Neutrophil (primary cell): ENCODE results near the gene COQ9.
"Not testable (repeated sequence)": the region's sequence is repeated elsewhere in the genome, so short reads cannot be mapped to it uniquely, and the experiment has no call there.

Experiments
- H3K27ac ChIP-seq: fragments of 200-600 bp; sonication (generic); 2 replicates; pipeline ENCODE4 v1.5.1; 2016; ENCODE audit warnings: mild to moderate bottlenecking, moderate library complexity
- H3K27me3 ChIP-seq: fragments of 200-600 bp; sonication (generic); 2 replicates; pipeline ENCODE4 v1.6.0; 2016; ENCODE audit warnings: mild to moderate bottlenecking
- H3K36me3 ChIP-seq: fragments of 200-600 bp; sonication (generic); 2 replicates; pipeline ENCODE4 v1.5.1; 2017
- H3K4me1 ChIP-seq, 2 experiments: fragments of 200-600 bp in 1 of 2; sonication (generic) in 1 of 2; 1 replicate in 1 of 2; 2 replicates in 1 of 2; pipeline versions ENCODE4 v1.5.1 to v1.6.1; 2013 to 2016; ENCODE audit warnings: low read depth in 1 of 2, low read length in 1 of 2, mild to moderate bottlenecking in 1 of 2, moderate library complexity in 1 of 2; ENCODE audit not compliant: control insufficient read depth in 1 of 2, insufficient read depth in 1 of 2
- H3K4me3 ChIP-seq, 2 experiments: fragments of 200-600 bp in 1 of 2; sonication (generic) in 1 of 2; 1 replicate in 1 of 2; 2 replicates in 1 of 2; pipeline ENCODE4 v1.5.1; 2013 to 2016; ENCODE audit warnings: low read depth in 1 of 2, low read length in 1 of 2, mild to moderate bottlenecking in 1 of 2, moderate library complexity in 1 of 2
- H3K9me3 ChIP-seq: fragments of 200-600 bp; sonication (generic); 2 replicates; pipeline ENCODE4 v1.5.1; 2016
- TF ChIP-seq, protein P1 (sequence below): fragments of 200-600 bp; sonication (generic); IDR thresholded peaks from 2 replicates; pipeline ENCODE4 v1.5.1; 2016; ENCODE audit warnings: antibody characterized with exemption

COQ9 gene, protein sequence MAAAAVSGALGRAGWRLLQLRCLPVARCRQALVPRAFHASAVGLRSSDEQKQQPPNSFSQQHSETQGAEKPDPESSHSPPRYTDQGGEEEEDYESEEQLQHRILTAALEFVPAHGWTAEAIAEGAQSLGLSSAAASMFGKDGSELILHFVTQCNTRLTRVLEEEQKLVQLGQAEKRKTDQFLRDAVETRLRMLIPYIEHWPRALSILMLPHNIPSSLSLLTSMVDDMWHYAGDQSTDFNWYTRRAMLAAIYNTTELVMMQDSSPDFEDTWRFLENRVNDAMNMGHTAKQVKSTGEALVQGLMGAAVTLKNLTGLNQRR

DNA sequence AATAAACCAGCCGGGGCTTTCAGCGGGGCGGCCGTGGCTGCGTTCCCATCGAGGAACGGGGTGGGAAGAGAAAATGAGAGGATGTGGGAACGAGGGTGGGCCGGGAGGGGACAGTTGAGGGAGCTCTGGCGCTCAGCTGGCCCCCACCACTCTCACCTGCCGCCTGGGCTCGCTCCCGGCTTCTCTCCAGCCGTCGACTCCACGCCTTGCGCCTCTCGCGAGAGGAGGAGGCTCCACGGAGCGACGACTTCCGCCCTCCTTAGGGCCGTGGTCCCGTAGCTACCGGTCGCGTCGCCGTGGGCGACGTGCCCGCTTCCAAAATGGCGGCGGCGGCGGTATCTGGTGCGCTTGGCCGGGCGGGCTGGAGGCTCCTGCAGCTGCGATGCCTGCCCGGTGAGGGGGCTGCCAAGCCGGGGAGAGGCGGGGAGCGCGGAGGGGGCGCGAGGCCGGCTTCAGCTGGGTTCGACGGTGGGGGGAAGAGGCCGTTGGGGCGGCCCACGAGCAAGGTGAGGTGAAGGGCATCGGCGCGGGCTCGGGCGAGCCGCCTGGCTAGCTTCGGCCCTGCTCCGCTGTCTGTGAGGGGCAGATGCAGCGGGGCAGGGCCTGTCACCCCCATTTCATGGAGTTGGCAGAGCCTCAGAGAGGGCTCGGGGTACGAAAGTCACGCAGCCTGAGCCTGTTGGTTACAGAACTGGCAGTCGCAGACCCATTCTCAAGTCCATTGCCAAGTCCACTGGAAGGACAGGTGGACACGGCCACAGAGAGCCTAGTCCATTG, at the start of gene COQ9, which contains the start of gene CIAPIN1:
Gene COQ9 (plus strand): TSS at position 294 of the 777 bp plus-strand sequence. CDS start 27 bp downstream, at position 321.
Gene CIAPIN1 (minus strand): TSS at position 200 of the 777 bp plus-strand sequence. CDS start 6,457 bp downstream, outside the sequence.
- TF ChIP-seq, protein P1, sequence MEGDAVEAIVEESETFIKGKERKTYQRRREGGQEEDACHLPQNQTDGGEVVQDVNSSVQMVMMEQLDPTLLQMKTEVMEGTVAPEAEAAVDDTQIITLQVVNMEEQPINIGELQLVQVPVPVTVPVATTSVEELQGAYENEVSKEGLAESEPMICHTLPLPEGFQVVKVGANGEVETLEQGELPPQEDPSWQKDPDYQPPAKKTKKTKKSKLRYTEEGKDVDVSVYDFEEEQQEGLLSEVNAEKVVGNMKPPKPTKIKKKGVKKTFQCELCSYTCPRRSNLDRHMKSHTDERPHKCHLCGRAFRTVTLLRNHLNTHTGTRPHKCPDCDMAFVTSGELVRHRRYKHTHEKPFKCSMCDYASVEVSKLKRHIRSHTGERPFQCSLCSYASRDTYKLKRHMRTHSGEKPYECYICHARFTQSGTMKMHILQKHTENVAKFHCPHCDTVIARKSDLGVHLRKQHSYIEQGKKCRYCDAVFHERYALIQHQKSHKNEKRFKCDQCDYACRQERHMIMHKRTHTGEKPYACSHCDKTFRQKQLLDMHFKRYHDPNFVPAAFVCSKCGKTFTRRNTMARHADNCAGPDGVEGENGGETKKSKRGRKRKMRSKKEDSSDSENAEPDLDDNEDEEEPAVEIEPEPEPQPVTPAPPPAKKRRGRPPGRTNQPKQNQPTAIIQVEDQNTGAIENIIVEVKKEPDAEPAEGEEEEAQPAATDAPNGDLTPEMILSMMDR: peak; percentile 19
- Histone ChIP-seq H3K27me3 (no peaks in the 10 kb centered on the region), H3K27ac (peak within 1 kb of the TSS; percentile 71), H3K9me3 (no peaks in the 10 kb centered on the region), H3K4me1 (peaks cover 17 to 22% of the 10 kb centered on the region in 2 experiments), H3K36me3 (peaks cover 9% of the 10 kb centered on the region), H3K4me3 (peak within 1 kb of the TSS; percentile 81 to 97)

DNA sequence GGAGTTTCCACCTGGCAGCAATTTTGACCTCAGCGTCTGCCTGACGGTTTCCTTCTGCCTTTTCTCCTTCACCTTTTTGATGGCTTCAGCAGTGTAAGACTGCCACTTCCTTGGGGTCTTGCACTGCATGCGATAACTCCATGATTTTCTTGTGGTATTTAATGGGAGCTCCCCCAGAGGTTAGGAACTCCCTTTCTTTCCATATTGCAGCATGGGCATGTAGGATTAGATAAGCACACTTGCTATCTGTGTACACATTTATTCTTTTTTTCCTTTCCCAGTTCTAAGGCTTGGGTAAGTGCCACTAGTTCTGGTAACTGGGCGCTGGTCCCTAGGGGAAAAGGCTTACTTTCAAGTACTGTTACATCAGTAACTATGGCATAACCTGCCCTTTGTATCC, 49.8 kb upstream of the COQ9 start:
- not testable (repeated sequence) for H3K4me3 ChIP-seq, H3K9me3 ChIP-seq, H3K4me1 ChIP-seq, H3K27ac ChIP-seq, H3K27me3 ChIP-seq, H3K36me3 ChIP-seq

DNA sequence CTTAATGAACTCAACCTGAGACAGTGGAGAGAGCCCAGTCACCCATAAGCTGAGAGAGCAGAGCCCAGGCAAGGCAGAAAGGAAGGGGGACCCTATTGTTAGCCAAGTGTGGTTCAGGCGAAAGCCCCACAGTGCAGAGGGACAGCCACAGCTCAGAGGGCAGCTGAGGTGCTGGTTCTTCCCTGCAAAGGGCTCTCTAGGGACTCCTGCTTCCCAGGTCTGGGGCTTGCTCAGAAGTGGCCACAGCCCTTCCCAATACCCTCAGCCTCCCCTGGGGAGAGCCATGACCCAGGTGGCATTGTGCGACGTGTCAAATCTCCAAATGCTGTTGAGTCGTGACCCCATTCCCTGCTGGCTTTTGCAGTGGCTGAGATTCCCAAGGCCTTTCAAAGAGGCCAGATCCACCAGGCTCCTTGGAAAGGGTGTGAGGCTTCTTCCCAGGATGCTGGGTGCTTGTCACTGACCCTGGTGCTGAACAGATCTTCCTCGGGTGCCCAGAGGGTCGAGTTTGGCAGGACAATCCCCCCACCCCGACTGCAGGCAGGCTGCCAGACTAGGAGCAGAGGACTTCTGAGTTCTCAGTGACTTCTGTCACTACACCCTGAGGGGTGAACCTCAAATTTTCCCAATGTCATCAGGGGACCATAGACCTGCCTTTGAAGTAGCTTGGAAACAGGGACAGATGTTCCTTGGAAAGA, 45.2 kb upstream of the COQ9 start:
- Histone ChIP-seq H3K27ac (no peak overlapping the region), H3K4me1 (peaks cover 0 to 6% of the 10 kb centered on the region in 2 experiments), H3K9me3 (no peaks in the 10 kb centered on the region), H3K36me3 (no peaks in the 10 kb centered on the region), H3K27me3 (peaks cover 4% of the 10 kb centered on the region), H3K4me3 (no peak overlapping the region)
- TF ChIP-seq, protein P1: no peak

DNA sequence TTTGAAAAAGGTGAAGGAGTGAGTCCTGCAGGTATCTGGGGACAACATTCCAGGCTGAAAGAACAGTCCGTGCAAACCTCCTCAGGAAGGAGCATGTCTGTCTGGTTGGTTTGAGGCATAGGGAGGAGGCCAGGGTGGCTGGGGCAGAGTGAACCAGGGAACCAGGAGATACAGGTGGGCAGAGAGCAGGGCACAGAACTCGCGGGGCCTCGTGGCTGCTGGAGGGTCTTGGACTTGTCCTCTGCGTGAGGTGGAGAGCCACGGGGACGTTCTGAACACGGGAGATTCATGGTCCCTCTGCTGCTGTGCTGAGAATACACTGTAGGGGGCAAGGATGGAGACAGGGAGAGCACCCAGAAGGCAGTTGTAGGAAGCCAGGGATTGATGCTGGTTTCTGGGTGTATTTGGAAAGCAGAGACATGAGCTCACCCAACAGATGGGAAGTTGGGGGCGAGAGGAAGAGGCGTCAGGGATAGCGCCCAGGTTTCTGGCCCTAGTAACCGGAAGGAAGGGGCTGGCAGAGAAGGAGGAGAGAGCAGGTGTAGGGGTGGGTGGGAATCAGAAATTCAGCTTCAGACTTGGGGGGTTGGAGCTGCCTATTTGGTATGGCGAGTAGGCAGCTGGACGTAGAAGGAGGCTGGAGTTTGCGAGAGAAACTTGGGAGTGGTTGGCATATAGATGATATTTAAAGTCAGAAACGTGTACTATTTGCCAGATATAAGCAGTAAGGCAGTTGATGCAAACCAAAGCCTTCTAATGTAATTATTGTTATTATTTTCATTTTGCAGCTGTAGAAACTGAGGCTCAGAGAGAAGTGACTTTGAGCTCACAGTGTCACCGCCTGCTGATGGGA, 43.1 kb upstream of the COQ9 start, which contains the start of gene CCL17:
Gene CCL17 (plus strand): TSS at position 803 of the 853 bp plus-strand sequence. CDS start 9,166 bp downstream, outside the sequence.
- TF ChIP-seq, protein P1: no peak
- Histone ChIP-seq H3K27me3 (peaks cover 4% of the 10 kb centered on the region), H3K9me3 (no peaks in the 10 kb centered on the region), H3K27ac (no peak within 1 kb of the TSS), H3K36me3 (no peaks in the 10 kb centered on the region), H3K4me3 (no peak within 1 kb of the TSS), H3K4me1 (peaks cover 0 to 9% of the 10 kb centered on the region in 2 experiments)

DNA sequence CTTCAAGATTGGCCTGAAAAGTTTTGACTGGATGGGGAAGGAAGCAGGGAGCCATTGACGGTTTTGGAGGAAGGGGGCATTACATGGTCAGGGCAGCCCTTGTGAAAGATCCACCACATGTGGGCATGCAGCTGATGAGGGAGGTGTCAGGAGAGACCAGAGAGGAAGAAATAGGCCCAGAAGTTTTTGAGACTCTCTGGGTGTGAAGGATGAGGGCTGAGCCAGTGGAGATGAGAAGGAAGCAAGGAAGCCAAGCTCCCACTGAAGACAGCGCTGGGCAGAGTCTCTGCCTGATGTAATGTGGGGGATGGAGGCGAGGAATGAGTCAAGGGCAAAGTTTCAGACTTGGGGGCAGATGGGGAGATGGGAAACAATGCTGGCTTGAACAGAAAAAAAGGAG, 42.2 kb upstream of the COQ9 start:
- TF ChIP-seq, protein P1: no peak
- no peak overlapping the region for H3K4me3 ChIP-seq
- peaks cover 5% of the 10 kb centered on the region for H3K27me3 ChIP-seq
- H3K9me3 ChIP-seq: no peaks in the 10 kb centered on the region
- no peak overlapping the region for H3K27ac ChIP-seq
- H3K36me3 ChIP-seq: no peaks in the 10 kb centered on the region
- peaks cover 0 to 9% of the 10 kb centered on the region in 2 experiments for H3K4me1 ChIP-seq
